Subcutaneous adipose tissue (tissue), 4 donors: ENCODE results near the gene INTS3. TPM values are rescaled to one million over a fixed set of nuclear protein-coding genes. Genes with fewer than 3 reads are reported as not detected.

Source experiments
- CTCF ChIP-seq: fragments of 450-650 bp; IDR thresholded peaks from one replicate; pipeline ENCODE4 v1.5.1; 2016; ENCODE audit warnings: low read depth, mild to moderate bottlenecking, control low read depth, antibody characterized with exemption, moderate library complexity
- total RNA-seq, 4 donors: library from RNA; depleted of rRNA; stranded (reverse); fragments of >200 nt; gene quantifications; one replicate each; pipeline ENCODE4 v1.1.0, GENCODE V29; 2016

The INTS3 gene
- total RNA-seq: 10 to 100 TPM; 39.1 to 53.9 (median 47.1) TPM

GRCh38 chr1:153727463-153728304, at the start of gene INTS3:
Gene INTS3 (plus strand): TSS chr1:153728050. CDS start chr1:153728635, 585 bp downstream.
- TF ChIP-seq CTCF: no peak

GRCh38 chr1:153678519-153679336, 49.1 kb upstream of the INTS3 start, which contains the start of gene NPR1:
Gene NPR1 (plus strand): TSS chr1:153678688. CDS start chr1:153679109, 421 bp downstream.
- TF ChIP-seq CTCF: no peak

- no peak for TF ChIP-seq CTCF
Observed at GRCh38 chr1:153679337-153680119, 48.3 kb upstream of the INTS3 start.

- TF ChIP-seq CTCF: no peak
Observed at GRCh38 chr1:153680120-153680403, 47.8 kb upstream of the INTS3 start.

- no peak for TF ChIP-seq CTCF
Observed at GRCh38 chr1:153682730-153683129, 45.1 kb upstream of the INTS3 start.

- no peak for TF ChIP-seq CTCF
Observed at GRCh38 chr1:153683854-153684253, 44.0 kb upstream of the INTS3 start.

GRCh38 chr1:153684892-153685291, 43.0 kb upstream of the INTS3 start:
- TF ChIP-seq CTCF: no peak
